Kidney (tissue), 14 donors: ENCODE results near the gene COL25A1. TPM values are rescaled to one million over a fixed set of nuclear protein-coding genes. Genes with fewer than 3 reads are reported as not detected.

ENCODE experiments used
- DNase-seq, 5 donors: peaks; one replicate each; pipeline ENCODE4 v3.0.0-alpha.2; 2013 to 2020
- FAIRE-seq: peaks from 2 replicates; lab custom pipeline; 2012; peaks lifted over from hg19 to GRCh38; lab: Jason Lieb, UNC
- H3K27ac ChIP-seq, 2 donors: one replicate each; pipeline ENCODE4 v1.7.0; 2013; ENCODE audit warnings: low read depth in 2 of 2, low read length in 2 of 2, inconsistent platforms in 1 of 2
- H3K27me3 ChIP-seq: one replicate; pipeline ENCODE4 v1.7.1; 2013; ENCODE audit warnings: low read length, inconsistent platforms; ENCODE audit not compliant: control insufficient read depth, insufficient read depth
- H3K36me3 ChIP-seq, 3 donors: one replicate each; pipeline versions ENCODE4 v1.7.0 to v1.7.1; 2013; ENCODE audit warnings: low read length in 3 of 3, control low read depth in 1 of 3, inconsistent platforms in 1 of 3; ENCODE audit not compliant: insufficient read depth in 3 of 3, control insufficient read depth in 2 of 3
- H3K4me1 ChIP-seq, 3 donors: one replicate each; pipeline versions ENCODE4 v1.7.0 to v1.7.1; 2013; ENCODE audit warnings: low read length in 3 of 3, inconsistent platforms in 1 of 3, low read depth in 1 of 3; ENCODE audit not compliant: control insufficient read depth in 2 of 3, insufficient read depth in 2 of 3
- H3K4me3 ChIP-seq, 3 donors: one replicate each; pipeline versions ENCODE4 v1.7.0 to v1.8.1; 2013; ENCODE audit warnings: low read length in 3 of 3, control low read depth in 1 of 3, inconsistent platforms in 1 of 3
- H3K9ac ChIP-seq, 3 donors: one replicate each; pipeline versions ENCODE4 v1.7.0 to v1.7.1; 2013; ENCODE audit warnings: low read length in 3 of 3, control low read depth in 1 of 3, inconsistent platforms in 1 of 3
- H3K9me3 ChIP-seq, 3 donors: one replicate each; pipeline versions ENCODE4 v1.7.0 to v1.7.1; 2013; ENCODE audit warnings: low read length in 3 of 3, control low read depth in 1 of 3, inconsistent platforms in 1 of 3; ENCODE audit not compliant: control insufficient read depth in 2 of 3, insufficient read depth in 1 of 3
- CTCF ChIP-seq: IDR thresholded peaks from 3 replicates; pipeline ENCODE4 v1.5.1; 2012; ENCODE audit warnings: mild to moderate bottlenecking, moderate library complexity, borderline replicate concordance; ENCODE audit not compliant: insufficient read depth; ENCODE audit errors: extremely low read depth
- intact Hi-C: fragments of 100-400 bp; cut with DNase I; formaldehyde crosslinking; loops from one replicate; pipeline ENCODE4 v1.11.1; 2022
- polyA plus RNA-seq: library from polyadenylated mRNA; stranded (reverse); fragments of 350-450 nt; fragmentation: Illumina TruSeq; extraction: RNeasy Lipid Tissue Mini Kit (QIAGEN cat#74804); gene quantifications from one replicate; pipeline ENCODE4 v1.2.3, GENCODE V29; 2014; ENCODE audit warnings: low read depth, low replicate concordance; ENCODE audit not compliant: insufficient read depth
- total RNA-seq: library from RNA; stranded (reverse); fragmentation: NEBNext Ultra II Directional; extraction: Animal tissue kit (Norgen Biotek cat#: 25700); gene quantifications from one replicate; pipeline ENCODE4 v1.2.1, GENCODE V29; 2021
- donor health status: control.
- donor health status: control.
- donor health status: control.
- donor health status: control.
- donor health status: control.
- donor health status: DM: yes; HTN: yes; CAD: no.
- donor health status: Normal renal cell carcinoma (clear cell type).

The COL25A1 gene
- total and polyA plus RNA-seq, 2 donors from 2014 or later = 0.52 to 2.3 TPM

- FAIRE-seq = no peak
- intact Hi-C loops = no loop called here
Observed at GRCh38 chr4:109007976-109008375, 294.5 kb downstream of the COL25A1 start.

GRCh38 chr4:109005523-109005922 is 296.9 kb downstream of the COL25A1 start:
- DNase-seq = no peak
- H3K27me3 ChIP-seq = no peaks in the 10 kb centered on the region
- no peak overlapping the region for H3K27ac ChIP-seq
- intact Hi-C loops = no loop called here
- no peak for FAIRE-seq
- no peak overlapping the region for H3K4me3 ChIP-seq
- H3K9me3 ChIP-seq = no peaks in the 10 kb centered on the region
- TF ChIP-seq CTCF = no peak
- no peaks in the 10 kb centered on the region for H3K4me1 ChIP-seq
- no peak overlapping the region for H3K9ac ChIP-seq
- H3K36me3 ChIP-seq = no peaks in the 10 kb centered on the region

More at GRCh38 chr4:109007976-109008375, 294.5 kb downstream of the COL25A1 start:
- no peak for DNase-seq
- no peak overlapping the region for H3K27ac ChIP-seq
- TF ChIP-seq CTCF = no peak
- no peak overlapping the region for H3K4me3 ChIP-seq
- no peak overlapping the region for H3K9ac ChIP-seq
- no peaks in the 10 kb centered on the region for H3K4me1 ChIP-seq
- no peaks in the 10 kb centered on the region for H3K36me3 ChIP-seq
- no peaks in the 10 kb centered on the region for H3K9me3 ChIP-seq
- H3K27me3 ChIP-seq = no peaks in the 10 kb centered on the region

- H3K36me3 ChIP-seq = no peaks in the 10 kb centered on the region
- FAIRE-seq = no peak
- H3K27ac ChIP-seq = no peak overlapping the region
- intact Hi-C loops = no loop called here
- no peaks in the 10 kb centered on the region for H3K9me3 ChIP-seq
- H3K27me3 ChIP-seq = no peaks in the 10 kb centered on the region
- no peak overlapping the region for H3K9ac ChIP-seq
- H3K4me3 ChIP-seq = no peak overlapping the region
- no peak for DNase-seq
- no peak for TF ChIP-seq CTCF
- H3K4me1 ChIP-seq = no peaks in the 10 kb centered on the region
Observed at GRCh38 chr4:109004418-109004817, 298.0 kb downstream of the COL25A1 start.

GRCh38 chr4:109003964-109004363 is 298.5 kb downstream of the COL25A1 start:
- H3K4me1 ChIP-seq = no peaks in the 10 kb centered on the region
- no peak overlapping the region for H3K4me3 ChIP-seq
- no peak overlapping the region for H3K27ac ChIP-seq
- intact Hi-C loops = no loop called here
- no peak for TF ChIP-seq CTCF
- H3K9me3 ChIP-seq = no peaks in the 10 kb centered on the region
- H3K36me3 ChIP-seq = no peaks in the 10 kb centered on the region
- no peak overlapping the region for H3K9ac ChIP-seq
- FAIRE-seq (no peak), DNase-seq (no peak)
- no peaks in the 10 kb centered on the region for H3K27me3 ChIP-seq
